ENCODE measurements around the gene MDM2.
"Not testable (repeated sequence)": the region's sequence is repeated elsewhere in the genome, so short reads cannot be mapped to it uniquely, and the experiment has no call there.

The MDM2 gene

DNA sequence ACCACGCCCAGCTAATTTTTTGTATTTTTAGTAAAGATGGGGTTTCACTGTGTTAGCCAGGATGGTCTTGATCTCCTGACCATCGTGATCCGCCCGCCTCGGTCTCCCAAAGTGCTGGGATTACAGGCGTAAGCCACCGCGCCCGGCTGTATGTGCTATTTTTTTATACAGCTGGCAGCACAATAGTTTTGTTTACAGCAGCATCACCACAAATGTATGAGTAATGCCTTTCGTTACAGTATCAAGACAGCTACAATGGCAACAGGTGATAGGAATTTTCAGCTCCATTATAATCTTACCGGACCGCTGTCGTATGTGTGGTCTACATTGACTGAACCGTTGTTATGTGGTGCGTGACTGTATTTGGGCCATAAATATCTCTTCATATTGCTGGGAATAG, 11.6 kb upstream of the MDM2 start:
- Histone ChIP-seq H3K9ac (ENCODE audit: low read depth, low read length) (no peak overlapping the region), H3K4me3 (ENCODE audit: low read length) (no peak overlapping the region), H3K27me3 (ENCODE audit: insufficient read depth, low read length) (no peaks in the 10 kb centered on the region), H3K9me3 (ENCODE audit: insufficient read depth, low read depth, low read length) (no peaks in the 10 kb centered on the region), H3K36me3 (ENCODE audit: insufficient read depth, low read length) (no peaks in the 10 kb centered on the region), H3K27ac (ENCODE audit: low read depth, low read length) (no peak overlapping the region), H3K4me1 (ENCODE audit: insufficient read depth, low read length) (no peaks in the 10 kb centered on the region)
- 97% methylated on average over 15 of the region's 15 CpGs for WGBS

DNA sequence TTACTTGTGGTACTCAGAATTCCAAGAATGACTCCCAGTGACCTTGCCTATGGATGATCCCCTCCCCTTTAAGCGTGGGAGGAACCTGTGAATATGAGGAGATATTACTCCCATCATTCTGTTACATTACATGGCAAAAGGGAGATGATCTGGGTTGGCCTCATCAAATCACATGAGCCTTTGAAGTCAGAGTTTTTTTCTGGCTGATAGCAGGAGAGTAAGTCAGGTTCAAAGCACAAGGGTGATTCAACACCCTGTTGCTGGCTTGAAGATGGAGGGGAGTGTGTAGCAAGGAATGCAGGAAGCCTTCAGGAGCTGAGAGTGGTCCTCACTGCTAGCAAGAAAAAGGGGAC, 9.1 kb upstream of the MDM2 start:
- no peak overlapping the region for H3K4me3 ChIP-seq (ENCODE audit: low read length)
- no peaks in the 10 kb centered on the region for H3K4me1 ChIP-seq (ENCODE audit: insufficient read depth, low read length)
- H3K36me3 ChIP-seq (ENCODE audit: insufficient read depth, low read length): no peaks in the 10 kb centered on the region
- H3K9me3 ChIP-seq (ENCODE audit: insufficient read depth, low read depth, low read length): no peaks in the 10 kb centered on the region
- H3K27ac ChIP-seq (ENCODE audit: low read depth, low read length): no peak overlapping the region
- H3K9ac ChIP-seq (ENCODE audit: low read depth, low read length): no peak overlapping the region
- no CpG with 5 or more reads among the region's 1 CpG for WGBS
- no peaks in the 10 kb centered on the region for H3K27me3 ChIP-seq (ENCODE audit: insufficient read depth, low read length)

DNA sequence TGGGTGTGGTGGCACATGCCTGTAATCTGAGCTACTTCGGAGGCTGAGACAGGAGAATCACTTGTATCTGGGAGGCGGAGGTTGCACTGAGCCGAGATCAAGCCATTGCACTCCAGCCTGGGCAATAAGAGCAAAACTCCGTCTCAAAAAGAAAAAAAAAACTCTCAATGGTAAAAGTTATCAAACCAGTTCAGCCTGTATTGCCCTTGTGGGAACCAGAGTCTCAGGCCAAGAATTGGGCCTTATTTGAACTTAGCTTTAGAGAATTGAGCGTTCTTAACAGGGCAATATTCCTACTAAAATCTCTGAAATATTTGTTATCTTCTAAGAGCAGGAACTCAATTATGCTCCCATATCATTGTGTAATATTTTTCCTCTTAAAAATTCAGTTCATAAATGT, 7.7 kb upstream of the MDM2 start:
- Histone ChIP-seq H3K36me3 (ENCODE audit: insufficient read depth, low read length) (no peaks in the 10 kb centered on the region), H3K4me3 (ENCODE audit: low read length) (no peak overlapping the region), H3K27ac (ENCODE audit: low read depth, low read length) (no peak overlapping the region), H3K4me1 (ENCODE audit: insufficient read depth, low read length) (peaks cover 8% of the 10 kb centered on the region), H3K9ac (ENCODE audit: low read depth, low read length) (no peak overlapping the region), H3K9me3 (ENCODE audit: insufficient read depth, low read depth, low read length) (no peaks in the 10 kb centered on the region), H3K27me3 (ENCODE audit: insufficient read depth, low read length) (no peaks in the 10 kb centered on the region)
- WGBS: 97% methylated on average over 5 of the region's 5 CpGs

DNA sequence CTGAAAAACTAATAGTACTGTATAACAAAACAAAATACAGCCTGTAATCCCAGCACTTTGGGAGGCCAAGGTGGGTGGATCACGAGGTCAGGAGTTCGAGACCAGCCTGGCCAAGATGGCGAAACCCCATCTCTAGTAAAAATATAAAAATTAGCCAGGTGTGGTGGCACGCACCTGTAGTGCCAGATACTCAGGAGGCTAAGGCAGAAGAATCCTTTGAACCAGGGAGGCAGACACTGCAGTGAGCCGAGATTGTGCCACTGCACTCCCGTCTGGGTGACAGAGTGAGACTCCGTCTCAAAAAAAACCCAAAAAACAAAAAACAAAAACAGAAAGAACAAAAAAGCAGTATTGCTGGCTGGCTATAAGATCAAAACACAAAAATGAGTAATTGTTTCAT, 6.9 kb upstream of the MDM2 start:
- not testable (repeated sequence) for H3K36me3 ChIP-seq (ENCODE audit: insufficient read depth, low read length); H3K4me3 ChIP-seq (ENCODE audit: low read length); H3K9me3 ChIP-seq (ENCODE audit: insufficient read depth, low read depth, low read length); H3K27me3 ChIP-seq (ENCODE audit: insufficient read depth, low read length); H3K27ac ChIP-seq (ENCODE audit: low read depth, low read length); H3K9ac ChIP-seq (ENCODE audit: low read depth, low read length)
- 98% methylated on average over 6 of the region's 7 CpGs for WGBS
- peaks cover 16% of the 10 kb centered on the region for H3K4me1 ChIP-seq (ENCODE audit: insufficient read depth, low read length)

DNA sequence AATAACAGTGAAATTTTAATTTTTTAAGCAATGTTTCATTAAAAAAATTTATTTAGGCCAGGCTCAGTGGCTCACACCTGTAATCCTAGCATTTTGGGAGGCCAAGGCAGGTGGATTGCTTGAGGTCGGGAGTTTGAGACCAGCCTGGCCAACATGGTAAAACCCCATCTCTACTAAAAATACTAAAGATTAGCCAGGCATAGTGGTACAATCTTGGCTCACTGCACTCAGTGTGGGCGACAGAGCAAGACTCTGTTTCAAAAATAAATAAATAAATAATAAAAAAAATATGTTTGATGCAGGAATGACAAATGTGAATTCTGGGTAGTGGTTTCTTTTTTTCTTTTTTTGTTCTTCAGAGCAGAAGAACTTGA, 5.6 kb upstream of the MDM2 start:
- not testable (repeated sequence) for H3K9me3 ChIP-seq (ENCODE audit: insufficient read depth, low read depth, low read length); H3K9ac ChIP-seq (ENCODE audit: low read depth, low read length); H3K27me3 ChIP-seq (ENCODE audit: insufficient read depth, low read length); H3K27ac ChIP-seq (ENCODE audit: low read depth, low read length); H3K4me3 ChIP-seq (ENCODE audit: low read length); H3K36me3 ChIP-seq (ENCODE audit: insufficient read depth, low read length)
- 94% methylated on average over 1 of the region's 2 CpGs for WGBS
- peaks cover 16% of the 10 kb centered on the region for H3K4me1 ChIP-seq (ENCODE audit: insufficient read depth, low read length)

DNA sequence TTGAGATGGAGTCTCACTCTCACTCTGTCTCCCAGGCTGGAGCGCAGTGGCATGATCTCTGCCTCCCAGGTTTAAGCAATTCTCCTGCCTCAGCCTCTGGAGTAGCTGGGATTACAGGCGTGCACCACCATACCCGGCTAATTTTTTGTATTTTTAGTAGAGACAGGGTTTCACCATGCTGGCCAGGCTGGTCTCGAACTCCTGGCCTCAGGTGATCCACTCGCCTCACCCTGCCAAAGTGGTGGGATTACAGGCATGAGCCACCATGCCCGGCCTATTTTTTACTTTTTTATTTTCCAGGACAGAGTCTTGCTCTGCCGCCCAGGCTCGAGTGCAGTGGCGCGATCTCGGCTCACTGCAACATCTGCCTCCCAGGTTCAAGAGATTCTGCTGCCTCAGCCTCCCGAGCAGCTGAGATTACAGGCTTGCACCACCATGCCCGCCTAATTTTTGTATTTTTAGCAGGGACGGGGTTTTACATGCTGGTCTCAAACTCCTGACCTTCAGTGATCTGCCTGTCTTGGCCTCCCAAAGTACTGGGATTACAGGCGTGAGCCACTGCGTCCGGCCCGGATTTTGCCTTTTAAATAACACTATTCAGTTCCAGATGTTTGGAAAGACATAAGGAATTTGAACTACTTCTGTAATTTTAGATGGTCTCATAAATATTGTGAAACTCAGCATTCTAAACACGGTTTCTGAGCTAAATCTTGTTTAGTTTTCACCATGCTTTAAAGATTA, 4.9 kb upstream of the MDM2 start:
- 94% methylated on average over 19 of the region's 19 CpGs for WGBS
- H3K4me3 ChIP-seq (ENCODE audit: low read length); H3K27ac ChIP-seq (ENCODE audit: low read depth, low read length); H3K9me3 ChIP-seq (ENCODE audit: insufficient read depth, low read depth, low read length); H3K36me3 ChIP-seq (ENCODE audit: insufficient read depth, low read length); H3K9ac ChIP-seq (ENCODE audit: low read depth, low read length); H3K27me3 ChIP-seq (ENCODE audit: insufficient read depth, low read length): not testable (repeated sequence)
- H3K4me1 ChIP-seq (ENCODE audit: insufficient read depth, low read length): peaks cover 16% of the 10 kb centered on the region

DNA sequence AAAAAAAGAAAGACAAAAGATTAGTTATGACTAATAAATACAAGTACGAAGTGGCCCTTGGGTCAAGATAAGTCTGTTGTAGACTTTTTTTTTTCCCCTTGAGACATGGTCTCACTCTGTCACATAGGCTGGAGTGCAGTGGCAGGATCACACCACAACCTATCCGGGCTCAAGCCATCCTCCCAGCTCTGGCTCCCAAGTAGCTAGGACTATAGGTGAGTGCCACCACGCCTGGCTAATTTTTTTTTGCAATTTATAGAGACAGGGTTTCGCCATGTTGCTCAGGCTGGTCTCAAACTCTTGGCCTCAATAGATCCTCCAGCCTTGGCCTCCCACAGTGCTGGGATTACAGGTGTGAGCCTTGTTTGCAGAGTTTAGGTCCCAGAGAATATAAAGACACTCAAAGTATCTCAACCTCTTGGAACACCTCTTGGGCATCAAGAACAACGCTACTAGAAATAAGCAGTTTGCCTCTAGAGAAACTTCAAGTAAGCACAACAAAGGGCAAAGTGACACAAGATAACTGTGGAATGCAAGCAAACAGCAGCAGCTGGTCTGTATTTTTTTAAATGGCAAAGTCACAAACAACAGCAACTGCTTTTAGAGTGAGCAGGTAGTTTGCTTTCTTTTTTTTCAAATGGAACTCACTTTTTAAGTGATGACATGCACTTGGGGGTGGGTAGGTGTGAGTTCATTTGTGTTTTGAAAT, 3.9 kb upstream of the MDM2 start:
- no peak overlapping the region for H3K9ac ChIP-seq (ENCODE audit: low read depth, low read length)
- H3K27ac ChIP-seq (ENCODE audit: low read depth, low read length): no peak overlapping the region
- H3K4me3 ChIP-seq (ENCODE audit: low read length): no peak overlapping the region
- no peaks in the 10 kb centered on the region for H3K27me3 ChIP-seq (ENCODE audit: insufficient read depth, low read length)
- H3K9me3 ChIP-seq (ENCODE audit: insufficient read depth, low read depth, low read length): no peaks in the 10 kb centered on the region
- no peaks in the 10 kb centered on the region for H3K36me3 ChIP-seq (ENCODE audit: insufficient read depth, low read length)
- WGBS: 89% methylated on average over 5 of the region's 5 CpGs
- H3K4me1 ChIP-seq (ENCODE audit: insufficient read depth, low read length): peaks cover 16% of the 10 kb centered on the region

DNA sequence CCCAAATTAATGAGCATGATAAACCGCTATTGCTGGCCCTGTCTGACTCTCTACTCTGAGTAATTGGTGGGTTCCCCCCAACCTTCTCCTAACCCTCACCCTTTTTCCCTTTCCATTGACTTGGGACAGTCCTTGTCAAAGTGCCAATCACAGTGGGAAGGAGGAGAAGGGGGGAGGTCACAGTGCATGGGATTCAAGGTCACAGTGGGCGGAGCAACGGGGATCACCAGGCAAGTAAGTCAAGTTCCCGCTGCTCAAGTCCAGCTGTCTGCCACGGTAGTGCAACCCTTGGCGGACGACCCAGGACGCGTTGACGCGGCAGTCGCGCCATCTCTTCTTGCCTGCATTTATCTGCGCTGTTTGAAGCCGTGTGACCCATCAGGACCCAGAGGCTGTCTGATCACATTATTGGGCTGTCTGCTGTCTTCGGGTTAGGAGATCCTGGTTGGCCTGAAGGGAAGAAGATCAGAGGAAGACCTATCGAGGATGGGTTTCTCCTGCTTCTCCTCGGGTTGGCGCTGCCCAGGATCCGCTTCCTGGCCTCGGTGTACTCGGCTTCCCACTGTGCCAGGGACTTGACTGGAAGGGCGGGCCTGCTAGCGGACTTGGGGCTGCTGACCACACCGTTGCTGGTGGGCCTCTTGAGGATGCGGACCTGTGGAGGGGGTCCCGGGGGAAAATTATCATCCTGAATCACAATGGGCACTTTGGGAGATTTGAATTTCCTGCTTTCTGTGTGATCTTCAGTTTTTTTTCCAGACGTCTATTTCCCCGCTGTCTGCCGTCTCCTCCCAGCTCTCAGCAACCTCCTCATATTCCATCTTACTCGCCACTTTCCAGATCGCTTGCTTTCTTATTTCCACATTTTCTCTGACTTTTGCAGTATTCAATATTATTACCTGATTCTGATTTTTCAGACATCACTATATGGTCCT, 3.1 kb upstream of the MDM2 start:
- H3K27ac ChIP-seq (ENCODE audit: low read depth, low read length): no peak overlapping the region
- WGBS: 80% methylated on average over 32 of the region's 32 CpGs
- no peaks in the 10 kb centered on the region for H3K27me3 ChIP-seq (ENCODE audit: insufficient read depth, low read length)
- H3K9me3 ChIP-seq (ENCODE audit: insufficient read depth, low read depth, low read length): no peaks in the 10 kb centered on the region
- H3K9ac ChIP-seq (ENCODE audit: low read depth, low read length): no peak overlapping the region
- H3K4me1 ChIP-seq (ENCODE audit: insufficient read depth, low read length): peaks cover 16% of the 10 kb centered on the region
- H3K4me3 ChIP-seq (ENCODE audit: low read length): no peak overlapping the region
- H3K36me3 ChIP-seq (ENCODE audit: insufficient read depth, low read length): peaks cover 8% of the 10 kb centered on the region

DNA sequence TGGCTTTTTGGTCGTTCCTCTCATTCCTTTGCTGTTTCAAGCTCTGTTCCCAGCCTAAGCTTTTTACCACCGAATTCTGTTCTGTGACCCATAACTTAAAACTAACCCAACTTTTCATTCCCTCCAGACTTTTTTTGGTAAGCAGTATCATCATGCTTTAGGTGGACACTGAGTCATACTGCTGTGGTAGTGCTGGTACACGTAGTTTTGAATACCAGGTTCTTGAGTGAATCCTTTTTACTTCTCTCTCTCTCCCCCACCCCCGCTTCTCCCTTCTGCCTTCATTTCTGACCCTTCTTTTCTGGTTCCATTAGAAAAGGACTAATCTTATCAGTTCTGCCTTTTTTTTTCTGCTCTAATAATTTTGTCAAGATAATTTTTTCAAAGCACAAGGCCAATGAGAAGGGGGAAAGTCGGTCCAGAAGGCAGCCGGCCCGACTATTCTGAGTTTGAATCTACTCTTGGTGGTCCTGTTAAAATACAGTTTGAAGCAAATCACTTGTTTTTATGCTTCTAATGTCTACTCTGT, 2.3 kb upstream of the MDM2 start:
- Histone ChIP-seq H3K9ac (ENCODE audit: low read depth, low read length) (no peak overlapping the region), H3K4me1 (ENCODE audit: insufficient read depth, low read length) (peaks cover 16% of the 10 kb centered on the region), H3K27ac (ENCODE audit: low read depth, low read length) (no peak overlapping the region), H3K9me3 (ENCODE audit: insufficient read depth, low read depth, low read length) (no peaks in the 10 kb centered on the region), H3K36me3 (ENCODE audit: insufficient read depth, low read length) (peaks cover 13% of the 10 kb centered on the region), H3K4me3 (ENCODE audit: low read length) (no peak overlapping the region), H3K27me3 (ENCODE audit: insufficient read depth, low read length) (no peaks in the 10 kb centered on the region)
- WGBS: 85% methylated on average over 7 of the region's 7 CpGs

DNA sequence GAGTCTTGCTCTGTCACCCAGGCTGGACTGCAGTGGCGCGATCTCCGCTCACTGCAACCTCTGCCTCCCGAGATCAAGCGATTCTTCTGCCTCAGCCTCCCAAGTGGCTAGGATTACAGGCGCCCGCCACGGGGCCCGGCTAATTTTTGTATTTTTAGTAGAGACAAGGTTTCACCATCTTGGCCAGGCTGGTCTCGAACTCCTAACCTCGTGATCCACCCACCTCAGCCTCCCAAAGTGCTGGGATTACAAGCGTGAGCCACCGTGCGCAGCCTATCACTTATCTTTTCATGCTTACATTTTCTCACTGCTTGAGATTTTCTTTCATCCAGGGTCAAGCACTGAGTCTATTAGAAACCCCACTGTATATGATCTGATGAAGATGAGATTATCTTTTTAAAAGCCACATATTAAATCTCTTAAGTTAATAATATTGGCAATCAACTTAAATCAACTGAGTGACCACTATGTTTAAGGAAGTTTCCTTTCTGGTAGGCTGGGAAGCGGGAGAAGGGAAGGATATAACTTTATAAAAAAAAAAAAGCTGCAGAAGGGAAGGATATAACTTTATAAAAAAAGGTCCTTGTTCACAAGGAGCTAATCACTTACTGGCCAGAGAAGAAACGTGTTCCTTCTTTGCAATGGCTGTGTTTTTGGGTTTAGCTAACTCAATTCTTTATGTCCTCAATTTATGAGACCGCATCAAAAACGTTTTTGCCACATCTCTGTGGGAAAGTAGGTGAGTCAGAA, 1.3 kb upstream of the MDM2 start:
- H3K27me3 ChIP-seq (ENCODE audit: insufficient read depth, low read length): no peaks in the 10 kb centered on the region
- no peaks in the 10 kb centered on the region for H3K9me3 ChIP-seq (ENCODE audit: insufficient read depth, low read depth, low read length)
- 92% methylated on average over 15 of the region's 18 CpGs for WGBS
- no peak overlapping the region for H3K27ac ChIP-seq (ENCODE audit: low read depth, low read length)
- H3K36me3 ChIP-seq (ENCODE audit: insufficient read depth, low read length): peaks cover 22% of the 10 kb centered on the region
- H3K9ac ChIP-seq (ENCODE audit: low read depth, low read length): no peak overlapping the region
- H3K4me3 ChIP-seq (ENCODE audit: low read length): peak overlapping the region; percentile 97
- H3K4me1 ChIP-seq (ENCODE audit: insufficient read depth, low read length): peaks cover 16% of the 10 kb centered on the region
